ENCODE measurements around the gene APAF1.
"Not testable (repeated sequence)": the region's sequence is repeated elsewhere in the genome, so short reads cannot be mapped to it uniquely, and the experiment has no call there.

The APAF1 gene

DNA sequence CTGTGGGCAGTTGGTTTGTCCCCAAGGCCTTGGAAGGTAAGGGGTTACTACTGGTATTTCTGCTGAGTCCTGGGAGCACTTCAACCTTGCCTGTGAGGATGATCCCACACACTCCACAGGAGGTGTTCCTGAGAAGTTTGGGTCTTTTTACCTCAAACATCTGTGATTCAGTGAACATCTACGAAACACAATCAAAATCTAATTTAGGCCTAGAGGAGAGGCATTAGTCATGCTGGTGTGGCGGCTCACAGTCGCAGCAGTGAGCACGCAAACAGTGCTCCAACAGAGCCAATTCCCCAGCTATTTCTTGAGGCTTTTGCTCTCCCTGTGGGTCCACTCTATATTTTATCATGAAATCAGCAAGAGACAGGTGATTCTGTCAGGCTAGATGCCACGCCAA lies 107.6 kb downstream of the APAF1 start:
- Histone ChIP-seq H3K27me3 (peaks cover 73% of the 10 kb centered on the region), H3K36me3 (no peaks in the 10 kb centered on the region), H3K9me3 (no peaks in the 10 kb centered on the region), H3K4me3 (ENCODE audit: low read depth in 1 of 2, low read length in 1 of 2) (no peak overlapping the region), H3K4me1 (ENCODE audit: control insufficient read depth in 1 of 2, insufficient read depth in 1 of 2, low read depth in 1 of 2, low read length in 1 of 2) (no peaks in the 10 kb centered on the region), H3K27ac (no peak overlapping the region)
- TF ChIP-seq, protein P1, sequence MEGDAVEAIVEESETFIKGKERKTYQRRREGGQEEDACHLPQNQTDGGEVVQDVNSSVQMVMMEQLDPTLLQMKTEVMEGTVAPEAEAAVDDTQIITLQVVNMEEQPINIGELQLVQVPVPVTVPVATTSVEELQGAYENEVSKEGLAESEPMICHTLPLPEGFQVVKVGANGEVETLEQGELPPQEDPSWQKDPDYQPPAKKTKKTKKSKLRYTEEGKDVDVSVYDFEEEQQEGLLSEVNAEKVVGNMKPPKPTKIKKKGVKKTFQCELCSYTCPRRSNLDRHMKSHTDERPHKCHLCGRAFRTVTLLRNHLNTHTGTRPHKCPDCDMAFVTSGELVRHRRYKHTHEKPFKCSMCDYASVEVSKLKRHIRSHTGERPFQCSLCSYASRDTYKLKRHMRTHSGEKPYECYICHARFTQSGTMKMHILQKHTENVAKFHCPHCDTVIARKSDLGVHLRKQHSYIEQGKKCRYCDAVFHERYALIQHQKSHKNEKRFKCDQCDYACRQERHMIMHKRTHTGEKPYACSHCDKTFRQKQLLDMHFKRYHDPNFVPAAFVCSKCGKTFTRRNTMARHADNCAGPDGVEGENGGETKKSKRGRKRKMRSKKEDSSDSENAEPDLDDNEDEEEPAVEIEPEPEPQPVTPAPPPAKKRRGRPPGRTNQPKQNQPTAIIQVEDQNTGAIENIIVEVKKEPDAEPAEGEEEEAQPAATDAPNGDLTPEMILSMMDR (IDR thresholded peaks at IDR 0.05) = no peak

DNA sequence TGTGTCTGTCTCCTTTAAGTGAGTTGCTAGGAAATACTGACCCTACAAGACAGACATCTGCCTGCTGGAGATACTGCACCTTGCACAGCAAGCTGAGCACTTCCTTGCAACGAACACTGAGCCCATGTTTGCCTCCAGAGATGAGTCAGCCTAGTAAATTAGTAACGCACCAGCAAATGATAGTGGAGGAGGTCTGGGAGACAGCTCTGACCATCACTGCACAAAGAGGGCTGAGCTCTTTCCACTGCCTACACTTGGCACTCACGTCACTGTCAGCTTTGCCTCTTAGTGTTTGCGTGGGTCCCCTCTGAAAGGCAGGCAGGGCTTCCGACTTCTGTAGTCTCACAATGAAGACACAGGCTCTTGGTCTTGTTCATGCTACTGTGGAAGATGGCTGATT lies 109.0 kb downstream of the APAF1 start:
- Histone ChIP-seq H3K36me3 (no peaks in the 10 kb centered on the region), H3K27me3 (peaks cover 59% of the 10 kb centered on the region), H3K4me1 (ENCODE audit: control insufficient read depth in 1 of 2, insufficient read depth in 1 of 2, low read depth in 1 of 2, low read length in 1 of 2) (no peaks in the 10 kb centered on the region), H3K4me3 (ENCODE audit: low read depth in 1 of 2, low read length in 1 of 2) (no peak overlapping the region), H3K27ac (no peak overlapping the region), H3K9me3 (no peaks in the 10 kb centered on the region)
- TF ChIP-seq, protein P1 (IDR thresholded peaks at IDR 0.05) = no peak

DNA sequence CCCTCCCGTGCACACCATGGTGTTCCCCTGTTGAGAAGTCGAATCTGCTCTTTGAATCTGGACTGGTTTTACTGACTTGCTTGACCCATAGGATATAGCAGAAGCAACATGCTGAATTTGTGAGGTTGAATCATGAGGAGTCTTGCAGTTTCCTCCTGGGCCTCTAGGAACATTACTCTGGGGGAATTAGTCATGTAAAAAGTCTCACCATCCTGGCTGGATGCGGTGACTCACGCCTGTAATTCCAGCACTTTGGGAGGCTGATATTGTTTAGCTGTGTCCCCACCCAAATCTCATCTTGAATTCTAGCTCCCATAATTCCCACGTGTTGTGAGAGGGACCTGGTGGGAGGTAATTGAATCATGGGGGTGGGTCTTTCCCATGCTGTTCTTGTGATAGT lies 110.8 kb downstream of the APAF1 start:
- H3K4me1 ChIP-seq (ENCODE audit: control insufficient read depth in 1 of 2, insufficient read depth in 1 of 2, low read depth in 1 of 2, low read length in 1 of 2); H3K9me3 ChIP-seq; H3K4me3 ChIP-seq (ENCODE audit: low read depth in 1 of 2, low read length in 1 of 2); H3K27ac ChIP-seq; H3K36me3 ChIP-seq: not testable (repeated sequence)
- peaks cover 49% of the 10 kb centered on the region for H3K27me3 ChIP-seq

DNA sequence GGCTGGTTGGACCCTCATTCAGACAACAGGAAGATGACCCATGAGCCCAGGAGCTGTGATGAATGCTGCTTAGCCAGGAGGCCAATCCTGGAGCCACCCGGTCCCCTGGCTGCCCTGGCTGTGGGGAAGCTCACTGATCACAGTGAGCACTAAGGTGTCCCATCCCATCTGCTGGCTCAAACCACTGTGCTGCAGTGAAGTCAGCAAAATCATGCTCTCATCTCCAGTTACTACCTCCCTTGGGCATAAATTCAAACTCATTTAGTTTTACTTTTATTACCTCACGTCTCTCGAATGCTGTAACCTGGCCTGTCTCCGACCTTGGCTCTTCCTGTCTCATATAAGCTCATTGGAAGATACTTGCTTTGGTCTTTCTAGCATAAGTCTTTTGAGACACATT lies 112.4 kb downstream of the APAF1 start:
- no peaks in the 10 kb centered on the region for H3K4me1 ChIP-seq (ENCODE audit: control insufficient read depth in 1 of 2, insufficient read depth in 1 of 2, low read depth in 1 of 2, low read length in 1 of 2)
- H3K36me3 ChIP-seq = no peaks in the 10 kb centered on the region
- H3K27ac ChIP-seq = no peak overlapping the region
- H3K4me3 ChIP-seq (ENCODE audit: low read depth in 1 of 2, low read length in 1 of 2) = no peak overlapping the region
- TF ChIP-seq, protein P1 (IDR thresholded peaks at IDR 0.05) = no peak
- H3K27me3 ChIP-seq = peaks cover 52% of the 10 kb centered on the region
- no peaks in the 10 kb centered on the region for H3K9me3 ChIP-seq

DNA sequence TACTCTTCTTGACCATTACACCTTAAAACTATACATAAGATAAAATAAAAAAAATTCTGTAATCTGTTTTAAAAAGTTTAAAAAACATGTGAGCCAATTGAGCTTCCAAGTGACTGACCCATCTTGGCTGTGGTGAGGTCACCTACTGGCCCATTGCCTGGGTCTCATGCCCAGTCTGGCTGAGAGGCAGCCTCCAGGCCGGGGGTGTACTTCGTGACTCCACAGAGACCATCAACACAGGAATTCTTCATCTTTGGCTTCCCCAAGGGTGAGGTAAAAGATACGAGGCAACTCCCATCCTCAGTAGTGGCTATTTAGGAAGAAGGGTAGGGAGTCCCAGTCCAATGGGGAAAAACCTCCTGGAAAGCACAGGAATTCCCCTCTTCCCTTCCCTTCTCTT lies 113.2 kb downstream of the APAF1 start:
- H3K9me3 ChIP-seq = no peaks in the 10 kb centered on the region
- no peaks in the 10 kb centered on the region for H3K4me1 ChIP-seq (ENCODE audit: control insufficient read depth in 1 of 2, insufficient read depth in 1 of 2, low read depth in 1 of 2, low read length in 1 of 2)
- peaks cover 55% of the 10 kb centered on the region for H3K27me3 ChIP-seq
- no peaks in the 10 kb centered on the region for H3K36me3 ChIP-seq
- H3K4me3 ChIP-seq (ENCODE audit: low read depth in 1 of 2, low read length in 1 of 2) = no peak overlapping the region
- TF ChIP-seq, protein P1 (IDR thresholded peaks at IDR 0.05) = no peak
- no peak overlapping the region for H3K27ac ChIP-seq

DNA sequence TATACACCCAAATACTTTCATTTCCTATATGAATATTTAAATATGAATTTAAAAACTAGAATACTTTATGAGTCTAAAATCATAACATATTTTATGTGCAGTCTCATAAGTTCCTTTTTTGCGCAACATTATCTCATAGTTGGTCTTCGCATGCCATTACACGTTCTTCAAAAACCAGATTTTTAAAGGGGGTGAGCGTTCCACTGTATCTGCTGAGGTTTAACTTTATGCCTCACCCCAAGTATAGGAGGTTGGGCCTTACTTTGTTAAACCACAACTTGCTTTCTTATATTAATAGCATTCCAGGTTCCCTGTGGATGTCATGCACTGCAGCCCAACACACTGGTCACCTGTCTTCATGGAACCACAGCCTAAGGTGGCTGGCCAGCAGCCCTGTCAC lies 118.6 kb downstream of the APAF1 start:
- H3K4me3 ChIP-seq (ENCODE audit: low read depth in 1 of 2, low read length in 1 of 2) = no peak overlapping the region
- H3K27ac ChIP-seq = no peak overlapping the region
- TF ChIP-seq, protein P1 (IDR thresholded peaks at IDR 0.05) = no peak
- no peaks in the 10 kb centered on the region for H3K36me3 ChIP-seq
- peaks cover 43% of the 10 kb centered on the region for H3K27me3 ChIP-seq
- H3K9me3 ChIP-seq = no peaks in the 10 kb centered on the region
- no peaks in the 10 kb centered on the region for H3K4me1 ChIP-seq (ENCODE audit: control insufficient read depth in 1 of 2, insufficient read depth in 1 of 2, low read depth in 1 of 2, low read length in 1 of 2)
